NCI-H345 treated with DMSO at 0.1 percent for 48 hours (cell line): ENCODE data around the gene TSR1.
"Not testable (repeated sequence)": the region's sequence is repeated elsewhere in the genome, so short reads cannot be mapped to it uniquely, and the experiment has no call there.

Experiments used
- DNase-seq: peaks from one replicate; lab custom pipeline; 2025; ENCODE audit not compliant: unreplicated experiment; lab: John Stamatoyannopoulos, UW

The TSR1 gene

GRCh38 chr17:2338315-2338657 is 2.0 kb upstream of the TSR1 start:
- no peak for DNase-seq

GRCh38 chr17:2337544-2338314 is 1.5 kb upstream of the TSR1 start:
- DNase-seq = no peak

GRCh38 chr17:2336852-2337543 is 741 bp upstream of the TSR1 start, which contains the start of gene SGSM2:
Gene SGSM2 (plus strand): TSS chr17:2337501. CDS start chr17:2337689, 188 bp downstream.
- DNase-seq = peak; percentile 18

- DNase-seq = no peak
These were observed 487 bp downstream of the TSR1 start for GRCh38 chr17:2335726-2336214.

- DNase-seq = no peak
These were observed 5.0 kb downstream of the TSR1 start for GRCh38 chr17:2331303-2331702.

- no peak for DNase-seq
These were observed 12.5 kb downstream of the TSR1 start for GRCh38 chr17:2323629-2324314.

GRCh38 chr17:2321399-2321798 is 14.9 kb downstream of the TSR1 start:
- no peak for DNase-seq

GRCh38 chr17:2319051-2319450 is 17.2 kb downstream of the TSR1 start:
- no peak for DNase-seq

GRCh38 chr17:2317796-2318195 is 18.5 kb downstream of the TSR1 start:
- DNase-seq = no peak

GRCh38 chr17:2316916-2317205 is 19.4 kb downstream of the TSR1 start:
- DNase-seq = not testable (repeated sequence)

- no peak for DNase-seq
These were observed 23.5 kb downstream of the TSR1 start for GRCh38 chr17:2312736-2313135.

- DNase-seq = no peak
These were observed 26.7 kb downstream of the TSR1 start for GRCh38 chr17:2309338-2310154.

GRCh38 chr17:2304931-2305330 is 31.3 kb downstream of the TSR1 start:
- DNase-seq = no peak

- peak; percentile 41 for DNase-seq
These were observed 32.8 kb downstream of the TSR1 start, which contains the start of the genes SMG6 and SRR for GRCh38 chr17:2303204-2304188. Gene SMG6 (minus strand): TSS chr17:2303785. CDS start chr17:2303720, 65 bp downstream. Gene SRR (plus strand): TSS chr17:2303950. CDS start chr17:2315561, 11,611 bp downstream.

GRCh38 chr17:2302778-2303203 is 33.5 kb downstream of the TSR1 start:
- DNase-seq = no peak

GRCh38 chr17:2299756-2300155 is 36.5 kb downstream of the TSR1 start:
- DNase-seq = no peak

- no peak for DNase-seq
These were observed 37.1 kb downstream of the TSR1 start for GRCh38 chr17:2299136-2299535.

GRCh38 chr17:2297023-2297422 is 39.2 kb downstream of the TSR1 start:
- DNase-seq = no peak

- no peak for DNase-seq
These were observed 40.7 kb downstream of the TSR1 start for GRCh38 chr17:2295575-2295974.

- DNase-seq = no peak
These were observed 44.2 kb downstream of the TSR1 start for GRCh38 chr17:2292100-2292499.
